Upper lobe of left lung (tissue), 6 donors: ENCODE measurements around the gene TRIM72. TPM values are rescaled to one million over a fixed set of nuclear protein-coding genes. Genes with fewer than 3 reads are reported as not detected.
A peak's percentile ranks its signal among the peaks of the same experiment; 100 is the strongest.

Source experiments
- ATAC-seq, 2 donors: fragments of 200-7000 bp; cut with Tn5 transposase; one replicate each; pipeline ENCODE4 v1.9.1; 2022; ENCODE audit warnings: mild to moderate bottlenecking in 2 of 2, moderate library complexity in 2 of 2; ENCODE audit not compliant: low FRiP score in 2 of 2
- DNase-seq, 2 donors: peaks; one replicate each; pipeline ENCODE4 v3.0.0-alpha.2; 2019 to 2020
- H3K27ac ChIP-seq, 4 donors: fragments of 200-600 bp; sonication (generic); one replicate each; pipeline ENCODE4 v1.5.1; 2016 to 2019
- H3K27me3 ChIP-seq, 4 donors: fragments of 200-600 bp; sonication (generic); one replicate each; pipeline ENCODE4 v1.5.1; 2017 to 2019
- H3K36me3 ChIP-seq, 4 donors: fragments of 200-600 bp; sonication (generic); one replicate each; pipeline ENCODE4 v1.5.1; 2016 to 2019
- H3K4me1 ChIP-seq, 4 donors: fragments of 200-600 bp; sonication (generic); one replicate each; pipeline ENCODE4 v1.5.1; 2018 to 2019
- H3K4me3 ChIP-seq, 4 donors: fragments of 200-600 bp; sonication (generic); one replicate each; pipeline ENCODE4 v1.5.1; 2017 to 2019; ENCODE audit warnings: mild to moderate bottlenecking in 2 of 4, moderate library complexity in 1 of 4
- H3K9me3 ChIP-seq, 4 donors: fragments of 200-600 bp; sonication (generic); one replicate each; pipeline ENCODE4 v1.5.1; 2018 to 2019
- CTCF ChIP-seq, 6 experiments: fragments of 450-650 bp in 4 of 6; fragments of 200-600 bp in 2 of 6; sonication (generic) in 2 of 6; IDR thresholded peaks; one replicate each; pipeline ENCODE4 v1.5.1; 2016 to 2019; ENCODE audit warnings: antibody characterized with exemption in 6 of 6
- EP300 ChIP-seq, 4 donors: sonication (generic); formaldehyde crosslinking; IDR thresholded peaks; one replicate each; pipeline ENCODE4 v1.5.1; 2017; ENCODE audit warnings: antibody characterized with exemption in 4 of 4, control low read depth in 2 of 4
- POLR2A ChIP-seq, 4 donors: fragments of 450-650 bp; IDR thresholded peaks; one replicate each; pipeline ENCODE4 v1.5.1; 2016 to 2017; ENCODE audit warnings: antibody characterized with exemption in 4 of 4, mild to moderate bottlenecking in 2 of 4
- POLR2AphosphoS5 ChIP-seq, 2 donors: sonication (generic); formaldehyde crosslinking; IDR thresholded peaks; one replicate each; pipeline ENCODE4 v1.5.1; 2017; ENCODE audit warnings: antibody characterized with exemption in 2 of 2
- WGBS, 2 donors: methylation state at CpG; one replicate each; pipeline ENCODE4 v1.1.5; 2017 to 2018; 5-methylcytosine and 5-hydroxymethylcytosine counted together
- total RNA-seq, 6 donors: library from RNA; depleted of rRNA in 4 of 6; stranded (reverse); fragments of >200 nt in 4 of 6; gene quantifications; one replicate each; pipeline versions ENCODE4 v1.1.0 to v1.2.1, GENCODE V29; 2016 to 2021
- donor health status: DM: no; HTN: no; CAD: no; lungs with moderate emphysema.
- donor health status: DM: no; HTN: yes; CAD: no; lungs with severe emphysema.

The TRIM72 gene
- total RNA-seq, 6 donors from 2014 or later, result 0.27 TPM; not detected in 5

GRCh38 chr16:31228206-31228605 is 14.3 kb downstream of the TRIM72 start:
- DNase-seq (no peak), ATAC-seq (no peak)
- H3K4me3 ChIP-seq, result no peak overlapping the region
- H3K27ac ChIP-seq, result no peak overlapping the region
- H3K9me3 ChIP-seq, result no peaks in the 10 kb centered on the region
- H3K36me3 ChIP-seq, result no peaks in the 10 kb centered on the region
- 90 to 100% methylated on average over 4 of the region's 4 CpGs for WGBS, 2 donors
- TF ChIP-seq POLR2AphosphoS5 (IDR thresholded peaks at IDR 0.05) (no peak), EP300 (IDR thresholded peaks at IDR 0.05) (no peak), POLR2A (IDR thresholded peaks at IDR 0.05) (no peak), CTCF (IDR thresholded peaks at IDR 0.05) (no peak)
- no peaks in the 10 kb centered on the region for H3K4me1 ChIP-seq
- H3K27me3 ChIP-seq, result no peaks in the 10 kb centered on the region

GRCh38 chr16:31229501-31229900 is 15.6 kb downstream of the TRIM72 start:
- Histone ChIP-seq H3K4me1 (no peaks in the 10 kb centered on the region), H3K36me3 (no peaks in the 10 kb centered on the region), H3K27ac (no peak overlapping the region), H3K9me3 (no peaks in the 10 kb centered on the region), H3K4me3 (no peak overlapping the region), H3K27me3 (no peaks in the 10 kb centered on the region)
- no peak for DNase-seq
- 59 to 84% methylated on average over 5 to 10 of the region's 10 CpGs for WGBS, 2 donors
- no peak for TF ChIP-seq CTCF (IDR thresholded peaks at IDR 0.05)
- no peak for TF ChIP-seq POLR2AphosphoS5 (IDR thresholded peaks at IDR 0.05)
- TF ChIP-seq POLR2A (IDR thresholded peaks at IDR 0.05), result no peak
- TF ChIP-seq EP300 (IDR thresholded peaks at IDR 0.05), result no peak
- no peak for ATAC-seq

- 84 to 85% methylated on average over 4 of the region's 4 CpGs for WGBS, 2 donors
- no peak overlapping the region for H3K4me3 ChIP-seq
- no peaks in the 10 kb centered on the region for H3K36me3 ChIP-seq
- ATAC-seq (no peak), DNase-seq (no peak)
- no peaks in the 10 kb centered on the region for H3K4me1 ChIP-seq
- no peak overlapping the region for H3K27ac ChIP-seq
- no peaks in the 10 kb centered on the region for H3K27me3 ChIP-seq
- TF ChIP-seq EP300 (IDR thresholded peaks at IDR 0.05) (no peak), POLR2A (IDR thresholded peaks at IDR 0.05) (no peak), POLR2AphosphoS5 (IDR thresholded peaks at IDR 0.05) (no peak), CTCF (IDR thresholded peaks at IDR 0.05) (no peak)
- H3K9me3 ChIP-seq, result peaks cover 0 to 6% (median 1%) of the 10 kb centered on the region in 4 donors
Measured at GRCh38 chr16:31238041-31238440, 24.1 kb downstream of the TRIM72 start.

GRCh38 chr16:31242206-31242605 is 28.3 kb downstream of the TRIM72 start:
- Histone ChIP-seq H3K4me3 (no peak overlapping the region), H3K4me1 (no peaks in the 10 kb centered on the region), H3K27me3 (no peaks in the 10 kb centered on the region), H3K9me3 (no peaks in the 10 kb centered on the region), H3K27ac (no peak overlapping the region), H3K36me3 (no peaks in the 10 kb centered on the region)
- WGBS, 2 donors, result 48 to 54% methylated on average over 6 of the region's 6 CpGs
- ATAC-seq (peak in 1 of 2 donors; percentile 54), DNase-seq (peak in 1 of 2 donors; percentile 47)
- TF ChIP-seq POLR2A (IDR thresholded peaks at IDR 0.05), result no peak
- no peak for TF ChIP-seq EP300 (IDR thresholded peaks at IDR 0.05)
- TF ChIP-seq POLR2AphosphoS5 (IDR thresholded peaks at IDR 0.05), result no peak
- no peak for TF ChIP-seq CTCF (IDR thresholded peaks at IDR 0.05)
